NCI-H187 (cell line): ENCODE measurements around the gene UCN.
A peak's percentile ranks its signal among the peaks of the same experiment; 100 is the strongest.
"Not testable (repeated sequence)": the region's sequence is repeated elsewhere in the genome, so short reads cannot be mapped to it uniquely, and the experiment has no call there.

Experiments
- DNase-seq, 2 experiments: peaks; one replicate each; lab custom pipeline; 2025; lab: John Stamatoyannopoulos, UW

Gene UCN

DNA sequence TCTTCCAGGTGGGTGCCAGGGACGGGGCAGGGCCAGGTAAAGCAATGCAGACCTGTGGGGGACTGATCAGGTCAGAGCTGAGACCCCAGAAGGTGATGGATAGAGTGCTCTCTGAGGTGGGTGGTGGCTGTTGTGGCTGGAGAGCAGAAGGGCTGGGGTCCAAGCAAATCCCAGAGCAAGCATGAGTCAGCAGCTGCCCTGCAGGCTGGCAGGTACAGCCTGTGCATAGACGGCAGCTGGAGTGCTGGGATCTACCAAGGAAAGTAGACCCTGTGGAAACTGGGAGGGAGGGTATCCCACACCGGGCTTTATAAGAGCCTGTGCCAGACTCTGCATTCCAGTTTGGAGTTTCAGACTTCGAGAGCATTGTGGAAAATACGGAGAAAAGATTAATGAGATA, 25.4 kb downstream of the UCN start:
- DNase-seq: no peak

DNA sequence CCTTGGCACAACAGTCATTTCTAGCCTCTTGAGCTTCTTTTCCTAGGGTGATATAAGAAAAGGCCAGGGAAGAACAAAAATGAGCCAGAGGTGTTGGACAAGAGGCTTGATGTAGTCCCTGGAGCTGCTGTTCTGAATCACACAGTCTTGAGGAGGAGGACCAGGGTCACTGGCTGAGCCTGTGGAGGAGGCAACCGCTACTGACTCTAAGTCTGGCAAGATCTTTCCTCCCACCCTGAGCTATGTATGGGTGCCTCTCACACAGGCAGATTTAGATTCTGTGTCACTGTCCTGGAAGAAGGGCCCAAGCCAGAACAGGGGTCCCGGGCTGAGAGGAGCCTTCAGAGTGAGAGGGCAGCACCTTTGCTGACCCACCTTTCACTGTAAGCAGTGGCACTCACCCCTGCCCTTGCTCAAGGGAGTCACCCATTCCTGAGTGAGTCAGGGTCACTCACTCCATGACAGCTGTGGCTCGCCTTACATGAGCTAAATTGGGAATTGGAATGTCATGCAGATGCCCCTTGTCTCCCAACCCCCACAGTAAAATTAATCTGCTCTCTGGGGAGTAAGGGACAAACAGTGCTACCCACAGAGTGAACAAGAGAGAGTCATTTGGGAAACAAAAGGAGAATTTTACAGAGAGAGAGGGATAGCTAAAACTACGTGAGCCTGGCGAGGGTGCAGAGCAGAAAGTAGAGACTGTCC, 26.2 kb downstream of the UCN start, which contains the start of gene TRIM54:
TRIM54 (plus strand) TSS at position 575 of the 705 bp plus-strand sequence. CDS start 303 bp downstream, outside the sequence.
- DNase-seq: no peak

DNA sequence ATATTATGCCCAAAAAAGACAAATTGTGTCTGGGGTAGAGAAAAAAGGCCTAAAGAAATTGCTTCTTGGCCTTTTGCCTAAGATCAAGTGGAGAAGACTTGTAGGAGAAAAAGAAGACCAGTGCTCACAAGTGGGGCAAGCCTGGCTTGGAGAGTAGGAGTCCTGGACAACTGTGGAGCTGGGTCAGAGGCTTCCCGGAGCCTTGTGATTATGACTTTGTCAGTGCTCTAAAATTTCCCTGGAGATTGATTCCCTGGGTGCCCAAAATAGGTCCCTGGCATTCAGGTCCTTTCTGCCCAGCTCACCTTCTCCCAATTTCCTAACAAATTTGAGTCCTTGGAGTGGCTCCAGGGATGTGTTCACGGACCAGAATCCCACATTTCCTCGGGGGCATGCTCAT, 26.8 kb downstream of the UCN start:
- no peak for DNase-seq

DNA sequence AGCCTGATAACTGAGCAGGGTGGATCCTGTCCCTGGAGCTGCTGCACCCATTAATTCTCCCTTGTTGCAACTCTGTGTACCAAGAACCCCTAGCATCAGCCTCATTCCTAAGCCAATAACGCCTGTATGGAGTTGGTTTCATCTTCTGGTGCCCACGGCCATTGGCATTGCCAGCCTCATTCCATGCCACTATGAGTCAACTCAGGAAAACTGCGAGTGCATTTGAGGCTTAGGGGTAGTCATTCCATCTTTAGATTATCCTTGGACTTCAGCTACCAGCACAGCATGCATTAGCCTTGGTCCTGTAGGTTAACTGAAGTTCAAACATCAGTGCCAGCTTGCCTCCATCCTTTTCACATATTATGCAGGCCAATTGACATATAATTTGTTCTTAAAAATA, 27.4 kb downstream of the UCN start:
- DNase-seq: no peak

DNA sequence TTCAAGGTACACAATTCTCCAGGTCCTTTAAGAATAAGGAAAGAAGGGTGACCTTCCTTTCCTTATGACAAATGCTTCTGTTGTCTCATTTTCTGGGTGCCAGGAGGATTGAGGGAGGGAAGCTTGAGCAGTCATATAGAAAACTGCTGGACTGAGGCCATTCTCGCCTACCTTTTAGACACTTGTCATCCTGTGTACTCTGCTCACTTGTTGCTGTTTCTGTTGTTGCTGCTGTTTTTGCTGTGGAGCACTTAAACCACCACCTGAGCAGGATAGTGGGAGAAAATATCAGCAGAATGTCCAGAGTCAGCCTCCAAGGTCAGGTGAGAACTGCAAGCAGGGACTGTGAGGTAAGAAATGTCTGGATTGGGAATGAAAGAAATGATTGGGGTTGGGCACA, 30.2 kb downstream of the UCN start:
- no peak for DNase-seq

DNA sequence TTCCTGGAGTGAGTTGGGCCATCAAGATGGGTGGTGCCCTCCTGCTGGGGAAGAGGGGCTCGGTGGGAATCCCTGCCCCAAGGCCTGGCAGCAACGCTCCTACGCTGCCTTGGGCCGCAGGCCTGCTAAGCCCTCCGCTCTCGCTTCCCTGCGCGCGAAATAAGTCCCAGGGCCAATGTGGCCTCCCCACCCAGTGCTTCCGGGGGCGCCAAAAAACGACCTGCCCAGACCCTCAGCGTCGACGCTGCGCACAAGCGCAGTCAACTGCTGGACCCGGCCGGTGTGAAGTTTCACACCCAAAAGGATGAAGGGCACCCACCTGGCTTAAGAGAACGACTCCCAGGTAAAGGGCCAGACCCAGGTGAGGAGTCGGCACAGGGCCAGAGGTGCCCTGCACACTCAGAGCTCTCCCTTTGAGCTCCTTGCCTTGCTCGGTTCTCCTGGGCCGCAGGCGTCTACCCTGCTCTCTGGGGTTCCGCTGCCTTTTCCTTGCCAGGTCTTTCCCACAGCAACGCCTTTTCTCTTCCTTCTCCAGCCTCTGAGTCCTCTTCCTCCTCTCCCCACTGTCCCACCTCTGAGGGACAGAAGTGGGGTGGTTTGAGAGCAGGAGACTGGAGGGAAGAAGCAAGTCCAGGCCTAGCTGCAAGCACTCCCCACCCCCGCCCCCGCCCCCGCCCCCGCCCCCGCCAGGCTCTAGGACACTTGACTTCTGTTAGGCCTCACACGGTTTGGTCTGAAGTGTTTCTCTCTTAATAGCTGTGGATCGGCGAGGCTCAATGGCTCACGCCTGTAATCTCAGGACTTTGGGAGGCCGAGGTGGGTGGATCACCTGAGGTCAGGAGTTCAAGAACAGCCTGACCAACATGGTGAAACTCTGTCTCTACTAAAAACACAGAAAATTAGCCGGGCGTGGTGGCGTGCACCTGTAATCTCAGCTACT, 32.8 kb downstream of the UCN start, which contains the start of gene DNAJC5G:
DNAJC5G (plus strand) TSS at position 223 of the 940 bp plus-strand sequence. CDS start 1,296 bp downstream, outside the sequence.
- DNase-seq: no peak

DNA sequence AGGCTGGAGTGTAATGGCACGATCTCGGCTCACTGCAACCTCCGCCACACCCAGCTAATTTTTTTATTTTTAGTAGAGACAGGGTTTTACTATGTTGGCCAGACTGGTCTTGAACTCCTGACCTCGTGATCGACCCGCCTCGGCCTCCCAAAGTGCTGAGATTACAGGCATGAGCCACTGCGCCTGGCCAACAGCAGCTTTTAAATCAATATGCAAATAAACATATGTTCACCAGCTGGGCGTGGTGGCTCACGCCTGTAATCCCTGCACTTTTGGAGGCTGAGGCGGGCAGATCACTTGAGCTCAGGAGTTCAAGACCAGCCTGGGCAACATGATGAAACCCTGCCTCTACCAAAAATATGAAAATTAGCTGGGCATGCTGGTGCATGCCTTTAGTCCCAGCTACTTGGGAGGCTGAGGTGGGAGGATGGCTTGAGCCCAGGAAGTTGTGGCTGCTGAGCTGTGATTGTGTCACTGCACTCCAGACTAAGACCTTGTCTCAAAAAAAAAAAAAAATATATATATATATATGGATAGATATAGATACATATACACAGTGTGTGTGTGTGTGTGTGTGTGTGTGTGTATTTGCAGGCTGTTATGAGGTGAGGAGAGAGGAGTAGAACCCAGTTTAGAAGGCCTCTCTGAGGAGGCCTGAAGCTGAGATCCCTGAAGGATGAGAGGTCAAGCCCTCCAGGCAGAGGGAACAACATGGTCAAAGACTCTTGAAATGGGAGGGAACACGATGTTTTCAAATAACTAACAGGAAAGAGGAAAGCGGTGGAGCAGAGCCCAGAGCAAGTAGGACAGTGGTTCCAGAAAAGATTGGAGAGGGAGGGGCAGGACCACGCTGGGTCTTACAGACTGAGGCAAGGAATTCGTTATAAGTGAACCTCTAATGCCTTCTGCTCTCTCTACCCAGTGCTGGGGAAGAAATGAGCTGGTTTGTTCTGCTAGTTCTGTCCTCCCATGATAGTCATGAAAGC, 35.4 kb downstream of the UCN start:
- not testable (repeated sequence) for DNase-seq

DNA sequence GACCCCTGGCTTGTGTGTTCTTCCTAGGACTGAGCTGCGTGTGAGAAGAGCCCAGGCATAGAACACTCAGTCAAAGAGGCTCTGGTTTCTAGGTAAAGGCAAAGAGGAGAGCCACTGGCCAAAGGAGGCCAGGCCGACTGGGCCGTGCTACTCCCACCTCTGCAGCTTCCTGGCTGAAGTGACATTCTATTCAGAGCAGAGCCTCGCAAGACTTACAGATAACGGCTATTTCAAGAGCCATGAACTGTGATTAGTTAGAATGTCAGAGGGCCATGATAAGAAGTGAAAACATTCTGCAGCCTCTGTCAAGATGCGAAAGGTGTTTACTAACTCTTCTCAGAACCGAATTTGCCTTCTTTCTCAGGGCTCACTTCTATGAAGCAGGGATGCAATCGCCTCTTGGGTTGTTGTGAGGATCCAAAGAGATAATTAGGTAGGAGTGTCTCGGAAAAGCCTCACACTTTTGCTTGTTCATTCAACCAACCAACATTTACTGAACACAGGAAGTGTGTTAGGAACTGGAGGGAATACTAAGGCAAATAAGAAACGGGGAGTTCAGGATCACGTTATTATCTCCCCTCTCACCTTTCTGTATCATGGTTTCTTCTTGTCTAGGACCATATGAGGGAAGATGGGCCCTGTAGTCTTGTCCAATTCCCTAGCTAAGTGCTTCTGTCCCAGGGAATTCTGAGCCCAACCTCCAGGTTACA, 36.5 kb downstream of the UCN start:
- DNase-seq: no peak

DNA sequence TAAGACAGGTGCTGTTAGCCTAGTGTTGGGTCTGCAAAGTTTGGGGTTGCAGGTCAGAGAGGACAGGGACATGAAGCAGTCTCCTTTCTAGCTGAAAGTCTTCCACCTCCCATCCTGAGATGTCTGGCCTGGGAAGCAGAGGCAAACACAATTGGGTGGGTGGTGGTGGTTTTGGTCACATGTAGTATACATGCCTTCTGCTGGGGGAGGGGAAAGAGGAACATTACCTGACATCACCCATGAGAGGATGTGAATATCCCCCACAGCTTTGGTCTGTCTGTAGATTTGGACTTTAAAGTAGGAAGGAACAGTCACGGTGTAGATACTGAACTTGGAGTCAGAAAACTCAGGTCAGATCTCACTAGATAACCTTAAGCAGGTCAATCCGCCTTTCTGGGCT, 37.6 kb downstream of the UCN start:
- no peak for DNase-seq

DNA sequence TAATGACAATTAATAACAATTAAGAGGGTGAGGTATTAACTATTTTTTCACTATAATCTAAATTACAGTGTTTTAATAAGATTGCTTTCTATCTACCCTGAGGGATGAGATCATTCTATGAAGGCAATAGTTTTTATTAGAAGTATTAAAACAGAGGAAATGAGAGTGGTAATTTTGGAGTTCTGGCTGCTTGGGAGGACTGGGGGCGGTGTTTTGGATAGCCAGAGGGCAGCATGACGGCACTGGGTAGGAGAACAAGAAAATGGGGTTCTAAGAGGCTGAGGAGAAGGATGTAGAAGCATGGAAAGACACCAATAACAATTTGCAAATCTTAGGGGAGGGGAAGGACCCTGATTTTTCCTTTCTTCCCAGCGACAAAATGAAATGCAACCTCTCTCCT, 38.1 kb downstream of the UCN start:
- no peak for DNase-seq

DNA sequence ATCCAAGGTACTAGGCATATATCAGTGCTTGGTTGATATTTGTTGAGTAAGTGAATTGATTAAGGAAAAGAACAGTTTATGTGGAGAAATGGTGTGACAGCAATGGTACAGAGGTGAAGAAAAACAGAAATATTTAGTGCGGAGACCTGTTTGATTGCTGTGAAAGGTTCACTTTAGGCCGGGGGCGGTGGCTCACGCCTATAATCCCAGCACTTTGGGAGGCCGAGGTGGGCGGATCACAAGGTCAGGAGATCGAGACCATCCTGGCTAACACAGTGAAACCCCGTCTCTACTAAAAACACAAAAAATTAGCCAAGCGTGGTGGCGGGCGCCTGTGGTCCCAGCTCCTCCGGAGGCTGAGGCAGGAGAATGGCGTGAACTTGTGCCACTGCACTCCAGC, 39.9 kb downstream of the UCN start:
- not testable (repeated sequence) for DNase-seq

DNA sequence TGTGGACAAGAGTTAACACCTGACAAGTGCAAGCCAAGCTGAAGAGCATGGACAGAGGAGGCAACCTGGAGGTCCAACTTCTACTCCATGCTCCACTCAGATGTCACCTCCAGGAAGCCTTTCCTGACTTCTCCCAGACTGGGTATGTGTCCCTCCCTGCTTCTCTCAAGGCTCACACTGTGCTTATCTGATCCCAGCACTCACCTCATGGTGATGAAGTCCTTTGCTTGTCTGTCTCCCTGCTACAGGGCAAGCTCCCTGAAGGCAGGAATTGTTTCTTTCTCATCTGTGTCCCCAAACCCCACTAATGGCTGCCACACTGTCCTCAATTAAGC, 42.7 kb downstream of the UCN start:
- no peak for DNase-seq

DNA sequence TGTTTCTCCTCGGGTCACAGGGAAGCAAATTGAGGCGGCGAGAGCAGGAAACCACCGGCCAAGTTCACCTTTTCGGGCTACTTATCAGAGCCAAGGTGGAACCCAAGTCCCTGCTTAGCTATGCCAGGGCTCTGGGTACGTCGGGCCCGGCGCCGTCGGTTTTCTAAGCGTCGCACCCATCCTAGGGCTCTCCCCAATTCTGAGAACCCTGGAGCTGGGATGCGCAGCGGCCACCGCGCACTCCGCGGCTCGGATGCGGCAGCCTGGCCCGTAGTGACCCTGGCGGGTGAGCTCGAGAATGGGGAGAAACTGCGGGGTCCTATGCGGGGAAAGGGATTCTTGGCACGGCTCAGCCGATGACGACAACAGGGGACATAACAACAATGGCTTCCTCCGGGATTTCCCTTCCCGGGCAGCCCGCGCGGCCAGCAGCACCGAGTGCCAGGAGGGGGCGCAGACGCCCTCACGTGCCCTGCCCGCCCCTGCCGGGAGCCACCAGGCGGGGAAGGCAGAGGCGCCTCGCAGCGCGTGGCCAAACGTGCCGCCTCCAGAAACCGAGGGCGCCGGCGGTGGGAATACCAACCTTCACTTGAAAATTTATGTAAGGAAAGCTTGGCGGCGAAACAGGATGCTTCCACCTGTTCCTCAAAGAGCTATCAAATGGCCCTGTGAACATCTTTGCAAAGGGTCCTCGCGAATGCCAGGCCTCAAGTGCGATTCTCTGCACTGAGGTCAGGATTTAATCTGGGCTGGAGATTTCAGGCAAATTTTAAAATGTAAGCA, 43.3 kb downstream of the UCN start:
- DNase-seq: peak; percentile 30 to 70

DNA sequence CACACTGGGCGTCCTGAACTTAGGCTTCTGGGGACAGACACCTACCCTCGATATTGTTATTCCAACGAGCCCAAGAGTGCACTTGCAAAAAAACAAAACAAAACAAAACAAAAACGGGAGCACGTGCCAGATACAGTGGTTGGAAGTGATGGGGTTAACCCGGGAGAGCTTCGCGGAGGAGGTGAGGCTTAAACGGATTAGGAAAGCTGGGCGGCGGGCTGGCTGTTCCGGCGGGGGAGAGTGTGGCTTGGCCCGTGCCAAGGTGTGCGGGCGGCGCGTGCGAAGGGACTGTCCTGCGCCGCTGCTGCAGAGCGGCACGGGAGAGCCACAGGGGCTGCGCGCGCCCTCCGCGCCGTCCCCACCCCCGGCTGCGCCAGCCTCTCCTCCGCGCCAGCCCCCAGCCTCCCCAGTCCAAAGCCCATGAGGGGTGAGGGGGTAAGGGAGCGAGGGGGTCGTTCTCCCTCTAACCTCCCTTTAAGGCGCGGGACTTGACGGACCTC, 43.9 kb downstream of the UCN start:
- no peak for DNase-seq

DNA sequence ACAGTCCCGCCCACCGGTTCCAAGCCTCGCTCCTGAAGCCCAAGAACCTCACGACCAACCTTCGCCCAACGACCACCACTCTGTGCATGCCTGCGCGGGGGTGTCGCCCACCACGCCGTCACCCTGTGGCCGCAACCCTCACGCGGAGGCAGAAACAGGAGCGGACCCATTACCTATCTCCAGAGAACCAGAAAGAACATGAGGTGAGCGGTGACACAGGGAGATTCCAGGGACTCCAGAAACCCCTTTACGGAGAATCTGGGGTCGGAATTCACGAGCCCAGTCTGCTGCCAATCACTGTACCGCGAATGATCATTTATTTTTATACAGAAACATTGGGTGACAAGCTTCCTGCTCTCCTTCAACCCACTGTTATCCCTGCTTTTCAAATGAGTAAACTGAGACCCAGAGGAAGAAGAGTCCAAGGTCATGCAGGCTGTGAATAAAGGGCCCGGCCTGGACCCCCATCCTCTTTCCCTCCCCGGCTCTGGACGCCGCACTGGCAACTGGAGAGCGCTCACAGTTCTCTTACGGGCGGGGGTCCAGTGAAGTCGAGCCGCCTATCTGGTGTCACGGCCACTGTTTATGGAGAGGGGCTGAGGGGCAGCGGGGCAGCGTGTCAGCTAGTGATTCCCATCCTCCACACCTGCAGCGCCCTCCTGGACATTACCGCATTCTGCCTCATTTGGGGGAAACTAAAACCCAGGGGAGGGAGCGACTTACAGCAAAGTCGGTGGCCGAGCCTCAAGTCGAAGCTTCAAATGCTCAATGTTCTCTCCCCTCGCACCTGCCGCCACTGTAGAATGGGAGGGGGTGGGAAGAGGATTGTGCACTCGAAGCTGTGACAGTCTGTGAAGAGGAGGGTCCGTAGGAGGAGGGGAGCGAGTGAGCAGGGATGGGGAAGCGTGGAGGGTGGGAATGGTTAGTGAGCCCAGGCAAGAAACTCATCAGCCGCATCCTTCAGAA, 44.7 kb downstream of the UCN start:
- no peak for DNase-seq

DNA sequence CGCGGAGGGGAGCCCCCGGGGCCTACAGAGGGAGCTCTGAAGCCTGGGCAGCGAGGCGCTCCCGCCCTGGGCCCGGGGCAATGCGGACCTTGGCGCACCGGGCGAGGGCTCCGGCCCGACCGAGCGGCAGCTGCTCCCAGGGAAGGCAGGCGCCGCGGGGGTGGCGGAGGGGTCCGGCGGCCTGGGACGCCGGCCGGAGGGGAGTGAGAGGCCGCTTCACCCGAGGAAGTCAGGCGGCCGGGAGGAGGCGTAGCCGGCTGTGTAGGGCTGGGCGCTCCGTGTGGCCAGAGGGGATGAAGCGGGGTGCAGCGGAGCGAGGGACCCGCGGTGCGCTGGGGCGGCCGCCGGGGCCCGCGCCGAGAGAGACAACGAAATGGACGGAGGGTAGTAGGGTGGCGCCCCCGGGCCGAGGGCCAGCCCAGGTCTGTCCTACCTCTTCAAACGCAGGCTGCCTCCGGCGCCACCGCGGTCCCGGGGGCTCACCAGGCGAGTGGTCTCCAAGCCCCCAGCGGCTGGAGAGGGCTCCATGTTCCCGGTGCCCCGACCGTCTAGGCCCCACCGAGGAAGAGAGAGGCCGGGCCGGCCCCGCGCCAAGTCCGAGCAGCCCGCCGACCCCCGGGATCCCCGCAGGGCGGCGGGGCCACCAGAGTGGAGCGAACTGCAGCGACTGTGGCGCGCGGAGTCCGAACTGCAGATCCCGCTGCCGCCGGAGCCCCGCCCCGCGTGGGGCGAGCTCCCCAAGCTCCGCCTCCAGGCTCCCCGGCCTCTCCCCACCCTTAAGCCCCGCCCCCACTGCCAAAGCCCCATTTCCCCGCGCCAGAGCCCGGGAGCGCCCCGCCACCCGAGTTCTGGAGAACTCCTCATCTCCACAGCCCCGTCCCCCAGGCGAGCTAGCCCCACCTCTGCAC, 45.6 kb downstream of the UCN start, which contains the start of gene SLC30A3:
SLC30A3 (minus strand) TSS at position 669 of the 908 bp plus-strand sequence; CDS start at position 528, 141 bp downstream.
- no peak for DNase-seq

DNA sequence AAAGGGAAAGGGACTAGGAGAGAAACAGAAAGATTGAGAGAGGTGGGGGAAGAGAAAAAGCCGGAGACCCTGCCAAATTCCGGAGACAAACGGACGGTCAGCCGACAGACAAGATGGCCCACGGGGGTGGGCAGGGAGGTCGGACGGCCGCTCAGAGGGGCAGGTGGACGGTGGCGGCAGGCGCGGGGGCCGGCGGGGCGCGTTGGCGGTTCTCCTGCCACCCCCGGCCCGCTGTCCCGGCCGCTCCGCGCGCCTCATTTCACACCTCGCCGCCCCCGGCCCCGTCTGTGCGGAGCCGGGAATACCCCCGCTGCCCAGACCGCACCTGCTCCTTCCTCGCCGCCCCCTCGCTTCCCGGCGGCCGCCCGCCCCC, 46.3 kb downstream of the UCN start:
- no peak for DNase-seq
